Germinal center (tissue), 1 donor: ENCODE data around the gene ARHGAP42.
A peak's percentile ranks its signal among the peaks of the same experiment; 100 is the strongest.

Experiments
- DNase-seq: peaks from one replicate; pipeline ENCODE4 v3.0.0; 2012; ENCODE audit warnings: mixed read lengths, low spot score

The ARHGAP42 gene

DNA sequence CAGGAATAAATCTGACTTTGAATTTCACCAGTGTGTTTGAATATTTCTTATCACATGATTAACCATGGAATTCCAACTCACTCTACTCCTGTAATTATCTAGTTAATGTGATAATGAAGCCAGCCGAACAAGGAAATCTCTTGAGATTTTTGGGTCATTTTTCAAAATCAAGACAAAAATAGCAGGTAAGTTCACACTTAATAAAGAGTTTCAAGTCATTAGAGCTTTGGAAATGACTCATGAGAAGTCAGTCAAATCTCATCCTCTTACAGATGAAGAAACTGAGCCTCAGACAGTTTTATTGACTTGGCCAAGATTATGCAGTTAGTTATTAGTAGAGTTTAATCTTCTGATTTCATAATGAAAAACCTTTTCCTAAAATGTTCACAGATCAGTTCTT is 148.8 kb downstream of the ARHGAP42 start:
- DNase-seq, result no peak

DNA sequence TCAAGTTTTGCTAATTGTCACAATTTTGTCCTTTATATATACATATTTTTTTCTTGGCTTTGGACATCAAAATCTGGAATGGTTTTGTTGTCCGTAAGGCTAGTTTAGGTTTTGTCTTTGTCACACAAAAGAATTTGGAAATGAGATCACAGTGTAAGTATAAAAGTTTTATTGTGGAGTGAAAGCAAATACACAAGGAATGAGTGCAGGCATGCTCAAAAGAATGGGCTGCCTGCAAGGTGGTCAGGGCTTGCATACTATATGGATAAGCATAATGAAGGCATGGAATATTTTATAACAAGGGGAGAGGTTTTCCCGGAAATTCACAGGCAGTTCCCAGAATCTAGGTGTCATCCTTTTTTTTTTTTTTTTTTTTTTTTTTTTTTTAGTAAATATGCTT is 150.2 kb downstream of the ARHGAP42 start:
- no peak for DNase-seq

DNA sequence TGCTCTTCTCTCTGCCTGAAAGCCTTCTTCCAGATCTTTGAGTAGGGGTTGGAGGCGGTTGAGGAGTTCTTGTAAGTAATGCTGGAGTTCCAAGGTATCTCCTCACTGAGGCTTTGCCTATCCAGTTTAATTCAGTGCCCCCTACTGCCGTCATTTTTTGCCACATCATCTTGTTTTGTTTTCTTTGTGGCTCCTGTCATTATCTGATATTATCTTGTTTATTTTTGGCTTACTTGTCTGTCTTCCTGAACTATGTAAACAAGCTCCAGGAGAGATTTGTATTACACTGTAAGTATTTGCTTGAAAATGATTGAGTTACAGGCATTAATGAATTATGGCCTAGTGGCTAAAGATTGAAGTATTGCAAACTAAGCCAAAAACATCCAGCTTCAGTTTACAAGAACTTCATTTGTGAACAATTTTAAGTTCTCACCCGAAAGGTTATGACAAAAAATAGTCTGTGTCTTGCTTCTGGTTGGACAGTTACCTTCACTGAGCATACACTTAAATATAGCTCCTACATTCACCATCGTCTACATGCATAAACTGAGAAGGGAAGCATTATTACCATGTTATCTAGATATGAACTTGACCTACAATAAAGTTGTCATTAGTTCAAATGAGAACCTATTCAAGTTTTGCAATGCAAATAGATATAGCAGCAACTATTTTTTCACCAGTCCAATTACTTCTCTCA is 154.8 kb downstream of the ARHGAP42 start:
- DNase-seq, result no peak

DNA sequence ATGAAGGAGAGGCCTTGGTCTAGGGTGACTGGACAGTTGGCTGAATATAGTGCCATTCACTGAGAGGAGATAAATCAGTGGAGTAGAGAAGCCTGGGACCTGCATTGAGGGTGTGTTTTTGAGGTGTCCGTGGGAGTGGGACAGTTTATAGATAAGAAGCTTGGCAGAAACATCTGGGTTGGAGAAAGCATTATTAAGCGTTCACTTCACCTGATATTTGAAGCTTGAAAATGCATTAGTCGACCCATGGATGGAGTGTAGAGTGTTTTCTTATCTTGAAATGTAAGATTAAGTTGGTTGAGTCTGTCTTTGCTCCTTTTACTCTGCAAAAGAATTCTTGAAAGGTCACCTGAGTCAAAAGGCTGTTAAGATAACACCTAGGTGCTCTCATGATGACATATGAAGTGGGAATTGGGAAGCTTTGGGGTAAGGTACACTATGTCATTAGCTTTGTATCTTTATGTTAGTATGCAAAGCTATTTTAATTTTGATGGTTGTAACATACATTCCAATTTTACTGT is 160.7 kb downstream of the ARHGAP42 start:
- DNase-seq, result no peak

DNA sequence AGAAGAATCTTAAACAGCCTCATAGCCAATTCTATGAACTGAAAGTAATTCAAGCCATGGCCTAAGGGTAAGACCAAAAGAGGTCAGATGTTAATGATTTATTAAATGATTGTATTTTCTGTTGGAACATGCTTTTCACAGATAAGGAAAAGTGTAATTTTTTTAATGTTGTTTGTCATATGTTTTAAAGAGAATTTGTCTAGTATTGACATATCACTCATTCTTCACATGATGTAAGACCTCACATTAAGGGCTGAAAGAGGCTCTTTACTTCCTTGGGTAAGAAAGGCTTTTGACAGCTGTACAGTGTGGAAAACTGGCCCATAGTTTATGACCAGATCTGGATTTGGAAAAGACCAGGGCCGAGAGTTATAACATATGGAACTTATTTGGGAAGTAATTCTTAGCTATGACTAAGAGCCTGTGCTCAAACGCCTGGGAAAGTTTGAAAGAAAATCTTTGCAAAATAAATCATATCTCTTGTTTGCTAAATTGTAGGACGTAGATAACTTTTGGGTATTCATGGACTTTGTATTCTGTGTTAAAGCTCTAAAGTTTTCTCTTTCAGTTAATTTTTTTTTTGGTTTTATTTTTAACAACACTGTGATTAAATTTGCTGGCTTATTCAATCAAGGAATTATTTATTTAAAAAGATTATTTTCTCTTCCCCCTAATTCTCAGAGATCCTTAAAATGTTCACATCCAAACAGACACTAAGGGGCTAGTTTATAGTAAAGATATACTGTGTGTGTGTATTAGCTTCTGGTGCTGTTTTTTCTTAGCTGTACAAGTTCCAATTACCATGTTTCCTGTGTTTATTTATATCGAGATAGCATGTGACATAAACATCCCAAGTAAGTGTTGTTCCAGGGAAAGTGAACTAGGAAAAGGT is 162.2 kb downstream of the ARHGAP42 start:
- no peak for DNase-seq

DNA sequence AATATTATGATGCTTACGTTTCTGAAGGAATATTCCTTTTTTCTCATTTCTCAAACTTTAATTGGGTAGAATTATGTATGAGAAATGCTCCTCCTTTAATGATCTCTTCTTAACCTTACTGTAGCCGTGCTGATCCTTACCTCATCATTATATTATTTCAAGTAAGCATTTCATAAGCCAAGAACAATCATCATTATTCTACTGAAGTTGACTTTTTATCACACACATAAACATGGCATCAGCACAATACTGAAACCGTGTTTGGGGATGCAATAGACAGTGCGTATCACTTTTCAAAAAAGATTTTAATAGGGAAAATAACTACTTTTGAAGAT is 162.8 kb downstream of the ARHGAP42 start:
- DNase-seq, result no peak

DNA sequence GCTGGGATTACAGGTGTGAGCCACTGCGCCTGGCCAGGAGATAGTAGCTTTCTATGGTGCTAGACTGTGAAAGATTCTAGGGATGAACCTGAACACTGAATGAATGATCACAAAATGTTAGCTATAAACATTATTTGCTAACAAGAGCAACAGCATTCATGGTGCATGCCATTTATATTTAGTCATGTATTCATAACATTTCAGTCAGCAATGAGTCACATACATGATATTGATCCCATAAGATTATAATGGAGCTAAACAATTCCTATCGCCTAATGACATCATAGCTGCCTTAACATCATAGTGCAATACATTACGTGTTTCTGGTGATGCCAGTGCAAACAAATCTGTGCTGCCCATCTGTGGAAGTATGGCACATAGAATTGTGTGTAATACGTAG is 164.1 kb downstream of the ARHGAP42 start:
- DNase-seq, result no peak

DNA sequence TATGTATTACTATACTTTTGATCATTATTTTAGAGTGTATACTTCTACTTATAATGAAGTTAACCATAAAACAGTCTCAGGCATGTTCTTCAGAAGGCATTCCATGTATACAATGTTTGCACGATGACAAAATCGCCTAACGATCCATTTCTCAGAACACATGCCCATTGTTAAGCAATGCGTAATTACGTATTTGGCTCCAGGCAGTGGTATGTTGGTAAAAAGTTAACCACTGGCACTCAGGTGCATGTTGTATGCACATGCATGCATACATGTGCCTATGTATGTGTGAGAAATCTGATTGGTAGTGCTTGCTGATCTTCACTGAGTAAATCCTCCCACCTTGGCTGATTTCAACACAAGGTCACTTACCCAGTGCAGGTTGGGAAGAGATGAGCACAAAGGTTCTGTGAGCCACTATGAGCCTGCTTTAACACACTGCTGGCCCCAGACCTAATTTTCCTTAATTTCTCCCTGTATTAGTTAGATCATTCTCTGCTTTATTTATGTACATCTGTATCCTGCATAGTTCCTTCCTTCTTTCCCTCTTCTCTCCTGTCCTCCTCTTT is 164.6 kb downstream of the ARHGAP42 start:
- no peak for DNase-seq

DNA sequence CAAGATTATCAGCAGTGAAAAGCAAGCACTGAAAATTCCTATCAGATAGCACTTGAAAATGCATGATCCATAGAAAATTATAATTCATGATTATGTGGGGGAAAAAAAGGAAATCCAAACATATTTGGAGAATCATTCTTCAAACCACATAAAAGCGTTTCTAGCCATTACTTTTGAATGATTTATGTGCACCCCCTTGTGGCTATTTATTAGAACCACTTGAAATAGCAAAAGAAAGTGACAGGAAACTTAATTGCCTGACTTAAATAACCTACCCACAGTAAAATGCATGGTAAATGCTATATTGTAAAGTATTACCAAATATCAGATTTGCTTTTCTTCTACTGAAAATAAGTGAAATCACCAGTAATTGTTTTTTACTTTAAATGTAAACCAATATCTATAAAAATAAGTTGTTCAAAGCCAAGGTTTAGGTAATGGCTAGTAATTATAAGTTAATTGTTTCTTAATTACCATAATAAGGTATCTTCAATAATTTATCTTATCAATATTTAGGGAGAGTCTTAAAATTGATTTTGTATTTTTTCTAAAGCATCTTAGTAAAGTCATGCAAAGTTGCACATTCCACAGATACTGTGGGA is 168.5 kb downstream of the ARHGAP42 start:
- peak; percentile 4 for DNase-seq

DNA sequence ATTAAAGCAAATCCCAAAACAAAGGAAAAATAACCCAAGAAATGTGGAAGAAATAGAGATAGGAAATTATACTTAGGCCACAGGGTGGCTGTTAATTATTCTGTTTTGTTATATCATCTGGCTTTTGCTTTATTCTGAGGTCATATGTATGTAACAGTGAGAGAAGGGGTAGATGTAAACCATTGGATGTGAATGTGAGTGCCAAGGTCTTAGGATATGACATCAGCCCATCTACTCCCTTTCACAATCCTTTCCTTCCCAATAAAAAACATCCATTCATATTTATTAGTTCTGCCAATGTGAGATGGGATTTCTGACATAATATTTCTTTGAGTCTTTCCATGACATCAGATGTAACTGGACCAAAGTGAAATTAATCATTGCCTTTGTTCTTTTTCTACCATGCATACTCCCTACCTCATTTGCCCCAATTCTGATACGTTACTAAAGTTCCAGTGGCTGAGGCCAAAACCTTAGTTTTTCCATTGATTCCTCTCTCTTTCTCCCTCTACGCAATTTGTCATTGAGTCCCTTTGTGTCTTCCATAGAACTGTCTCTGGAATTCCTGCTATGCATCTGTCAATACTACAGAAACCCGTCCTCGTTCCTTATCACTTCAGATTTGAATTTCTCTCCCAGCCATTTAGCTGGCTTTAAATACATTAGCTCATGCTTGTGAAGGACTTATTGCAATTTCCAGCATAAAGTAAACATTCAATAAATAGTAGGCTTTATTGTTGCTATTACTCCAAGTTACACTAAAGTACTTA is 170.3 kb downstream of the ARHGAP42 start:
- no peak for DNase-seq

DNA sequence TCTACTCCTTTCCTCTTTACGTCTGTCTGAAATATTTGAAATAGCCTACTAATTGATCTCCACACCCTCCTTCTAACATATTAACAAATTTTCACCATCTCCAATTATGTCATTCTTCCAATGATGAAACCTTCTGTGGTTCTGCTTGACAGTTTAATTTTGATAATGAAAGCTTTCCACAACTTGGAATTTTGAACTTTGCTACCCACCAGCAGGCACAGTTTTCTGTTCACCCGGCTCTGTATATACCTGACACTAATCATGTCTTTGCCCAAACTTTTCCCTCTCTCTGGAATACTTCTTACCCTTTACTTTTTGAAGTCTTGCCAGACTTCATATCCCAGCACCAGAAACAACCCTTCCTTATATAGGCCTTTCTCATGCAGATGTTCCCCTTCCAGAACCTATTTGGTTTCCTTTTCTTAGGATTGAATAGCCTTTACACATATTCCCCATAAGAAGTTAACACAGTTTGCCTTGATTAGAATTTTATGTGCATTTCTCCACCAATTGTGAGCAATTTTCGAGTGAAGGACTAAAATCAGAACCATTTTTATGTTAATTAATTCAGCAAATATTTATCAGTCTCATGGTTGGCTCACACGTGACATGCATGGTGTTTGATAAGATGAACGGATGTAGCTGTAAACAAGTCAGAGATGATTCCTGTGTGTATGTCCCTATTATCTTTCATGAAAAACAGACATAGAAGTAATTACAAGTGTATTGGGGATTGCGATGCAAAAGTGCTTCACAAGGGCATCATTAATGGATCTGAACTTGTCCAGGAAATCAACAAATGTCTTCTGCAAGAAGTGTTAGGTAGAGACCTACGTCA is 173.4 kb downstream of the ARHGAP42 start:
- DNase-seq, result no peak

DNA sequence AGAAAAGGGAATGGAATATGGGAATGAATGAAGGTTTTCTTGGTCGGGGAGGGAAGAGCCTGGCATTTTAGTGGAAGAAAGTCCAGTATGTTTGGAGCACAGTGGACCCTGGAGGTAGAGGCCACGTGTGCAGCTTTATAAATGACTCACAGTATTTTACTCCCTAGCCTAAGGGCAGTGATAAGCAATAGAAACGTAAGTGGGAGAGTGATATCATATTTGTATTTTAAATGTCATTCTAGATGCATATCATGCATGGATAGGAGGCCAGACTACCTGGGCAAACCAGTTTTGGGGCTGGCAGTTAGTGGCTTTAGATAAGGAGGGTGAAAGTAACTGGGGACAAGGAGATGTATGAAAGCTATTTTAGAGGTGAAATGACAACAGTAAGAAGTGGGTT is 174.1 kb downstream of the ARHGAP42 start:
- no peak for DNase-seq

DNA sequence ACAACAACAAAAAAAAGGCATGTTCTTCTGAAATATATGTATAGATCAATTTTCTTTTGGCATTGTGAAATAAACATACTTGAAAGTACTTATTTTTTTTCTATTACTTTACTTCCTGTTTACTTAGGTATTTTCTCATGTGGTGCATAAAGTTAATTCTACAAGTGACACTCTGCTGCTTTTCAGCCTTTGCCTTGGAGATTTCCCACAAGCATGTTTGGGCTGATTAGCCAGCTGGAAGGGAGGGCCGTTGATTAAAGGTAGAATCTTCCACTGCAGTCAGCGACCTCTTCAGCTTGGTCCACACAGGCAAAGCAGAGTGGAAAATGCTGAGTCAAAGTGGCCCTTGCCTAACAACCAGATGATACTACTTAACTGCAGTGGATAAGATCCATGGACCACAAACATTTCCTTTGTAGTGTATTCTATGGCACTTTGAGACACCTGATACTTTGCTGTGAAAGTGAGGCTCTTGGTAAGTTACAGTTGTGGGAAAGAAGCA is 176.0 kb downstream of the ARHGAP42 start:
- no peak for DNase-seq

DNA sequence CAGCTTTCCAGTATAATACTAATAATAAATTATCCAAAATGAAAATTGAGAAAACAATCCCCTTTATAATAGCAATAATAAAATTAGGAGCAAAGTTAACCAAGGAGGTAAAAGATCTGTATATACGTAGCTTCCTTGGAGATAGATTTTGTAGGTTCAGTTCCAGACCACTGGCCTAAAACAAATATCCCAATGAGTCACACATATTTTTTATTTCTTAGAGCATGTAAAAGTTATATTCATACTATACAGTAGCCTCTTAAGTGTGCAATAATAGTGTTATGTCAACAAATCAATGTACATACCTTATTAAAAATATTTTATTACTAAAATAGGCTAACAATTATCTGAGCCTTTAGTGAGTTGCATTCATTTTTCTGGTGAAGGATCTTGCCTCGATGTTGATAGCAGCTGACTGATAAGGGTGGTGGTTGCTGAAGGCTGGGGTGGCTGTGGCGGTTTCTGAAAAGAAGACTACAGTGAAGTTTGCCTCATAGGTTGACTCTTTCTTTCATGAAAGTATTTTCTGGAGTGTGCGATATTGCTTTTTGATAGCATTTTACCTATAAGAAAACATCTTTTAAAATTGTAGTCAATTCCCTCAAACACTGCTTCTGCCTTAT is 178.5 kb downstream of the ARHGAP42 start:
- no peak for DNase-seq

DNA sequence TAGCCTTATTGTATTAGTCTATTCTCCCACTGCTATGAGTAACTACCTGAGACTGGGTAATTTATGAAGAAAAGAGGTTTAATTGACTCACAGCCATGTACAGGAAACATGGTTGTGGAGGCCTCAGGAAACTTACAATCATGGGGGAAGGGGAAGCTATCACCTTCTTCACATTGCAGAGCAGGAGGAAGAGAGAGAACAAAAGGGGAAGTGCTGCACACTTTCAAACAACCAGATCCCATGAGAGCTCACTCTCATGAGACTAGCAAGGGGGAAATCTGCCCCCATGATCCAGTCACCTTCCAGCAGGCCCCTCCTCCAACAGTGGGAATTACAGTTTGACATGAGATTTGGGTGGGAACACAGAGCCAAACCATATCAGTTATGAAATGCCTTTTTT is 179.4 kb downstream of the ARHGAP42 start:
- no peak for DNase-seq

DNA sequence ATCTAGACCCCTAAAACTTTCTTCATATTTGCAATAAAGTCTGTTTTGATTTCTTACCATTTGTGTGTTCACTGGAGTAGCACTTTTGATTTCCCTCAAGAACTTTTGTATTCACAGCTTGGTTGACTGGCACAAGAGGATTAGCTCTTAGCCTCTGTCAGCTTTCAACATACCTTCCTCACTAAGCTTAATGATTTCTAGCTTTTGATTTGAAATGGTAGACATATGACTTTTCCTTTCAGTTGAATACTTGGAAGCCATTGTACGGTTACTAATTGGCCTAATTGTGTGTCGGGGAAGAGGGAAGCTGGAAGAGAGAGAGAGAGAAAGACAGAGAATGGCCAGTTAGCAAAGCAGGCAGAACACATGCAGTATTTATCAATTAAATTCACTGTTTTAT is 180.5 kb downstream of the ARHGAP42 start:
- DNase-seq, result no peak

DNA sequence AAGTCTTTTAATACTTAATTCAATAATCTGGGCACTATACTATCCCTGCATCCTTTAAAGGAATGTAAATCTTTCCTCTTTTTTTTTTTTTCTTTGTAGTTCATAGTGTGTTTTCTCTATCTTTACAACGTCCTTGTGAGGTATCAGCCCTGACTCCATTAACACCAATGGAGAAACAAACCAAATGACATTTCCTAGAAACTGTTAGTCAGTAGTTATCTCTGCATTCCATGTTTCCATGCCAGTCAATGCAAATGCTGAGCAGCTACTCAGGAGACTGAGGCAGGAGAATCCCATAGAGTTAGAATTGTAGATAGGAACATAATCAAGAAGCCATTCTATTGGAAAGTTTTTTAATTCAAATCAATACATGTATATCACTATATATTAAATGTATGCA is 182.2 kb downstream of the ARHGAP42 start:
- DNase-seq, result no peak

DNA sequence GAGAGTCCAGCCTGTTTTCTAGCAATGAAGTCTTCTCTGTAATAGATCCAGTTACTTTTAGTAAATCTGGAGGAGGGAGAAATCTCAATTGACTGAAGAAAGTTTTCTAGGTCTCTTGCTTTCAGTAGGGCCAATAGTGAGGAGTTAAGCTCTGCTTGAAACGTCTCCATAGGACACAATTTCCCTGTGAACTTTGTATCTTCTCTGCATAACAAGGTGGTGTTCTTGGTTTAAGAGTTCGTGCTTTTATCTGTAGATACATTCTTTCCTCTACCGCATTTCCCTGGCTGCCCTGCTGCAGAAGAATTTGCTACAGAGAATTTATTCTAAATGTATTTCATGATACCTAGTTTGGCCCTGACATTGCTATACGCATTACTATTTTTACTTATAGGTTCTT is 183.1 kb downstream of the ARHGAP42 start:
- no peak for DNase-seq

DNA sequence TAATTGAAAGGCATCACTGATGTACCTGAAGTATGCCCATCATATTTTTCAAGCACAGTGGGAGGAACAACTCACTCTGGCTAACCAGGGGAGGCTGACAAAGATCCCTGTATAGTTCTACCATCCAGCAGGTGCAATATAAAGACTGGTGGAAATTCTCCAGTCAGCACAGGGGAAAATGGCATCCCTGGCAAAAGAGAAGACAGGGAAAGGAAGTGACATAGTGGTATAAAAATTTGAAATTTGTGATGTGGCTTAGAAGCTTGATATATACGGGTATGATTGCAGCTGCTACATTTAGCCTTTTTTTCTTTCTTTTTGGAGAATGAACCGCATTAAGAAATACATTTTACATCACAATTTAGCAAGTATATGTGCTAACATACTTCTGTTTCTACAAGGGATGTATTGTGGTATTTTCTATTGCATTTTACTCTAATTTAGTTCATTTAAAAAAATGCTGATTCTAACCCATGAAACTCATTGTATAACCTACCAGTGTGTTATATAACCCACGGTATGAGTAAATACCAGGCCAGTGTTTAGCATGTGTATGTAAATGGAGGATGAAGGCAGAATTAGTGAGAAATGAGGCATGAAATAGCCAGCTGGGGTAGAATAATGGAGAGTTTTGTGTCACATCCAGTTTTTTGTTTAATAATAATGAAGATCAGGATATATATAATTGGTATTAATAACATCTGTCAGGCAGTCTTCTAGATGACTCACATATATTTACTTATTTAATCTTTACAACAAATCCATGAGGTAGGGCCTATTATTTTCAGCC is 186.1 kb downstream of the ARHGAP42 start:
- DNase-seq, result no peak
